KMS-11 (cell line): Measurements from ENCODE around the gene SARS1.

Source experiments
- H2AFZ ChIP-seq: fragments of 200-600 bp; sonication (generic); 2 replicates; pipeline ENCODE4 v1.6.1; 2016; ENCODE audit warnings: antibody characterized with exemption, mixed run types, low read depth
- H3K27ac ChIP-seq: fragments of 200-600 bp; sonication (generic); 2 replicates; pipeline ENCODE4 v1.6.1; 2016; ENCODE audit warnings: mild to moderate bottlenecking, mixed run types
- H3K27me3 ChIP-seq: fragments of 200-600 bp; sonication (generic); 2 replicates; pipeline ENCODE4 v1.6.1; 2017; ENCODE audit warnings: mild to moderate bottlenecking, low read depth, mixed run types, moderate library complexity; ENCODE audit not compliant: insufficient read depth
- H3K36me3 ChIP-seq: fragments of 200-600 bp; sonication (generic); 2 replicates; pipeline ENCODE4 v1.6.1; 2017; ENCODE audit warnings: mild to moderate bottlenecking, mixed run types; ENCODE audit not compliant: insufficient read depth
- H3K4me1 ChIP-seq: fragments of 200-600 bp; sonication (generic); 2 replicates; pipeline ENCODE4 v1.6.1; 2016; ENCODE audit warnings: mild to moderate bottlenecking, low read depth, mixed run types; ENCODE audit not compliant: poor library complexity, severe bottlenecking
- H3K4me2 ChIP-seq: fragments of 200-600 bp; sonication (generic); 2 replicates; pipeline ENCODE4 v1.7.0; 2016; ENCODE audit warnings: mild to moderate bottlenecking, mixed run types
- H3K4me3 ChIP-seq: fragments of 200-600 bp; sonication (generic); IDR thresholded peaks from 2 replicates; pipeline ENCODE4 v1.6.1; 2017; ENCODE audit warnings: low read depth, low read length, mixed read lengths; ENCODE audit not compliant: insufficient read depth
- H3K79me2 ChIP-seq: fragments of 200-600 bp; sonication (generic); 2 replicates; pipeline ENCODE4 v1.6.1; 2016; ENCODE audit warnings: low read depth, mixed run types; ENCODE audit not compliant: insufficient read depth
- H3K9ac ChIP-seq: fragments of 200-600 bp; sonication (generic); 2 replicates; pipeline ENCODE4 v1.6.1; 2016; ENCODE audit warnings: mild to moderate bottlenecking, mixed run types
- H4K20me1 ChIP-seq: fragments of 200-600 bp; sonication (generic); 2 replicates; pipeline ENCODE4 v1.6.1; 2016; ENCODE audit warnings: mild to moderate bottlenecking, mixed run types; ENCODE audit not compliant: insufficient read depth
- CTCF ChIP-seq: fragments of 200-600 bp; sonication (generic); conservative IDR thresholded peaks from 2 replicates; pipeline ENCODE4 v1.6.1; 2017; ENCODE audit warnings: low read depth, mild to moderate bottlenecking, antibody characterized with exemption, low read length, moderate library complexity, mixed read lengths

The SARS1 gene

GRCh38 chr1:109186733-109187086, 27.0 kb upstream of the SARS1 start:
- Histone ChIP-seq H3K36me3 (no peaks in the 10 kb centered on the region), H3K4me1 (no peaks in the 10 kb centered on the region), H3K79me2 (no peaks in the 10 kb centered on the region), H3K27ac (no peak overlapping the region), H3K27me3 (no peaks in the 10 kb centered on the region; the same call in 1 of the 2 replicates), H3K9ac (no peak overlapping the region), H3K4me2 (no peak overlapping the region), H2AFZ (no peak overlapping the region), H3K4me3 (no peak overlapping the region), H4K20me1 (no peaks in the 10 kb centered on the region)
- no peak for TF ChIP-seq CTCF

- H2AFZ ChIP-seq: no peak overlapping the region
- no peaks in the 10 kb centered on the region for H3K36me3 ChIP-seq
- no peaks in the 10 kb centered on the region for H3K79me2 ChIP-seq
- no peaks in the 10 kb centered on the region for H3K4me1 ChIP-seq
- no peak for TF ChIP-seq CTCF
- H3K27ac ChIP-seq: no peak overlapping the region
- H3K9ac ChIP-seq: no peak overlapping the region
- no peaks in the 10 kb centered on the region; the same call in 1 of the 2 replicates for H3K27me3 ChIP-seq
- H3K4me3 ChIP-seq: no peak overlapping the region
- no peaks in the 10 kb centered on the region for H4K20me1 ChIP-seq
- no peak overlapping the region for H3K4me2 ChIP-seq
Observed at GRCh38 chr1:109187127-109187526, 26.6 kb upstream of the SARS1 start.

GRCh38 chr1:109188200-109188599, 25.5 kb upstream of the SARS1 start:
- no peak for TF ChIP-seq CTCF
- Histone ChIP-seq H3K36me3 (no peaks in the 10 kb centered on the region), H3K4me2 (no peak overlapping the region), H3K79me2 (no peaks in the 10 kb centered on the region), H3K27ac (no peak overlapping the region), H3K4me1 (no peaks in the 10 kb centered on the region), H3K27me3 (no peaks in the 10 kb centered on the region; the same call in 1 of the 2 replicates), H2AFZ (no peak overlapping the region), H4K20me1 (no peaks in the 10 kb centered on the region), H3K4me3 (no peak overlapping the region), H3K9ac (no peak overlapping the region)

GRCh38 chr1:109188781-109189180, 24.9 kb upstream of the SARS1 start:
- no peak overlapping the region for H3K4me3 ChIP-seq
- TF ChIP-seq CTCF: no peak
- H3K4me2 ChIP-seq: no peak overlapping the region
- no peaks in the 10 kb centered on the region for H3K4me1 ChIP-seq
- no peaks in the 10 kb centered on the region for H4K20me1 ChIP-seq
- no peaks in the 10 kb centered on the region; the same call in 1 of the 2 replicates for H3K27me3 ChIP-seq
- H3K9ac ChIP-seq: no peak overlapping the region
- no peak overlapping the region for H2AFZ ChIP-seq
- H3K79me2 ChIP-seq: no peaks in the 10 kb centered on the region
- H3K27ac ChIP-seq: no peak overlapping the region
- H3K36me3 ChIP-seq: no peaks in the 10 kb centered on the region
